Mesenchymal stem cell (in vitro differentiated cells and primary cell): ENCODE data around the gene PCYT1B.

Experiments used
- DNase-seq: peaks from one replicate; pipeline ENCODE4 v3.0.0-alpha.2; 2013
- H2AFZ ChIP-seq: one replicate; pipeline ENCODE4 v1.6.1; 2013; ENCODE audit warnings: low read depth, mild to moderate bottlenecking, control low read depth, inconsistent platforms, low read length, moderate library complexity
- H2AK5ac ChIP-seq: 2 replicates; pipeline ENCODE4 v1.6.1; 2013; ENCODE audit warnings: low read length, moderate library complexity, mild to moderate bottlenecking, inconsistent platforms; ENCODE audit not compliant: severe bottlenecking
- H2BK120ac ChIP-seq: one replicate; pipeline ENCODE4 v1.6.1; 2013; ENCODE audit warnings: low read depth, mild to moderate bottlenecking, inconsistent platforms, low read length, moderate library complexity
- H2BK12ac ChIP-seq, 2 experiments: one replicate each; pipeline ENCODE4 v1.6.1; 2013; ENCODE audit warnings: inconsistent platforms in 2 of 2, low read length in 2 of 2, mild to moderate bottlenecking in 2 of 2, moderate library complexity in 2 of 2, control low read depth in 1 of 2
- H2BK15ac ChIP-seq: one replicate; pipeline ENCODE4 v1.6.1; 2013; ENCODE audit warnings: mild to moderate bottlenecking, low read depth, inconsistent platforms; ENCODE audit not compliant: poor library complexity, severe bottlenecking
- H2BK5ac ChIP-seq: 2 replicates; pipeline ENCODE4 v1.6.1; 2013; ENCODE audit warnings: low read depth, mild to moderate bottlenecking, low read length, control low read depth, inconsistent platforms; ENCODE audit not compliant: poor library complexity, severe bottlenecking
- H3K14ac ChIP-seq, 2 experiments: one replicate each; pipeline ENCODE4 v1.6.1; 2013; ENCODE audit warnings: inconsistent platforms in 2 of 2, low read length in 2 of 2, control low read depth in 1 of 2, mild to moderate bottlenecking in 1 of 2, moderate library complexity in 1 of 2
- H3K18ac ChIP-seq, 2 experiments: one replicate each; pipeline ENCODE4 v1.6.1; 2013; ENCODE audit warnings: inconsistent platforms in 2 of 2, low read length in 2 of 2, control low read depth in 1 of 2, low read depth in 1 of 2, mild to moderate bottlenecking in 1 of 2
- H3K23ac ChIP-seq, 2 experiments: one replicate each; pipeline ENCODE4 v1.6.1; 2013; ENCODE audit warnings: inconsistent platforms in 2 of 2, low read length in 2 of 2, mild to moderate bottlenecking in 2 of 2, moderate library complexity in 2 of 2, control low read depth in 1 of 2
- H3K27ac ChIP-seq: 2 replicates; pipeline ENCODE4 v1.5.1; 2013; ENCODE audit warnings: mild to moderate bottlenecking, moderate library complexity, low read length, control low read depth, inconsistent platforms; ENCODE audit not compliant: poor library complexity, severe bottlenecking
- H3K27me3 ChIP-seq, 2 experiments: 2 replicates each; pipeline versions ENCODE4 v1.6.1 to v1.7.0; 2013; ENCODE audit warnings: low read length in 2 of 2, mild to moderate bottlenecking in 2 of 2, moderate library complexity in 2 of 2, control low read depth in 1 of 2, inconsistent platforms in 1 of 2; ENCODE audit not compliant: control insufficient read depth in 1 of 2, insufficient read depth in 1 of 2
- H3K36me3 ChIP-seq, 2 experiments: 2 replicates each; pipeline versions ENCODE4 v1.6.1 to v1.7.0; 2013; ENCODE audit warnings: low read length in 2 of 2, control low read depth in 1 of 2, inconsistent platforms in 1 of 2, low read depth in 1 of 2, mild to moderate bottlenecking in 1 of 2; ENCODE audit not compliant: insufficient read depth in 2 of 2, control insufficient read depth in 1 of 2
- H3K4ac ChIP-seq, 2 experiments: one replicate each; pipeline ENCODE4 v1.6.1; 2013; ENCODE audit warnings: inconsistent platforms in 2 of 2, low read length in 2 of 2, mild to moderate bottlenecking in 2 of 2, moderate library complexity in 2 of 2, control low read depth in 1 of 2, low read depth in 1 of 2
- H3K4me1 ChIP-seq: 2 replicates; pipeline ENCODE4 v1.6.1; 2013; ENCODE audit warnings: low read depth, low read length, control low read depth; ENCODE audit not compliant: control insufficient read depth, insufficient read depth
- H3K4me2 ChIP-seq: 2 replicates; pipeline ENCODE4 v1.6.1; 2013; ENCODE audit warnings: low read length, mild to moderate bottlenecking, inconsistent platforms; ENCODE audit not compliant: poor library complexity, severe bottlenecking
- H3K4me3 ChIP-seq, 2 experiments: 2 replicates each; pipeline versions ENCODE4 v1.5.1 to v1.7.0; 2013; ENCODE audit warnings: low read length in 2 of 2, mild to moderate bottlenecking in 2 of 2, control low read depth in 1 of 2, low read depth in 1 of 2; ENCODE audit not compliant: insufficient read depth in 1 of 2
- H3K79me1 ChIP-seq: replicated peaks from 2 replicates; pipeline ENCODE4 v1.6.1; 2013; ENCODE audit warnings: mild to moderate bottlenecking, control low read depth, low read length, inconsistent platforms; ENCODE audit not compliant: poor library complexity, severe bottlenecking
- H3K9ac ChIP-seq: 2 replicates; pipeline ENCODE4 v1.7.0; 2013; ENCODE audit warnings: mild to moderate bottlenecking, low read length, moderate library complexity
- H3K9me3 ChIP-seq: 2 replicates; pipeline ENCODE4 v1.7.0; 2013; ENCODE audit warnings: mild to moderate bottlenecking, low read length; ENCODE audit not compliant: control insufficient read depth
- H4K8ac ChIP-seq: one replicate; pipeline ENCODE4 v1.6.1; 2013; ENCODE audit warnings: inconsistent platforms, mild to moderate bottlenecking, low read length, moderate library complexity
- H4K91ac ChIP-seq: one replicate; pipeline ENCODE4 v1.6.1; 2013; ENCODE audit warnings: mild to moderate bottlenecking, low read length, inconsistent platforms
- WGBS: methylation state at CpG from one replicate; pipeline ENCODE4 v1.1.7; 2013; ENCODE audit warnings: mixed read lengths; 5-methylcytosine and 5-hydroxymethylcytosine counted together

PCYT1B gene

GRCh38 chrX:24661292-24661691 is 14.1 kb upstream of the PCYT1B start:
- no peak overlapping the region for H2BK5ac ChIP-seq

GRCh38 chrX:24659646-24660045 is 12.5 kb upstream of the PCYT1B start:
- Histone ChIP-seq H3K79me1 (no peaks in the 10 kb centered on the region), H2BK120ac (no peak overlapping the region), H3K36me3 (no peaks in the 10 kb centered on the region), H2AK5ac (no peak overlapping the region), H3K9me3 (no peaks in the 10 kb centered on the region), H2AFZ (no peak overlapping the region), H2BK12ac (no peak overlapping the region), H3K4me1 (no peaks in the 10 kb centered on the region), H3K4me3 (no peak overlapping the region), H3K23ac (no peak overlapping the region), H3K27ac (no peak overlapping the region), H2BK5ac (no peak overlapping the region), H3K27me3 (peaks cover 3 to 39% of the 10 kb centered on the region in 2 experiments), H2BK15ac (no peak overlapping the region), H3K14ac (no peak overlapping the region), H3K18ac (no peak overlapping the region), H3K9ac (no peak overlapping the region), H3K4me2 (no peak overlapping the region), H4K91ac (no peak overlapping the region), H4K8ac (no peak overlapping the region), H3K4ac (no peak overlapping the region)
- 100% methylated on average over 1 of the region's 3 CpGs for WGBS
- no peak for DNase-seq

More at GRCh38 chrX:24661292-24661691, 14.1 kb upstream of the PCYT1B start:
- Histone ChIP-seq H4K91ac (no peak overlapping the region), H3K14ac (no peak overlapping the region), H2BK12ac (no peak overlapping the region), H3K27me3 (peaks cover 3 to 33% of the 10 kb centered on the region in 2 experiments), H3K4ac (no peak overlapping the region), H2AK5ac (no peak overlapping the region), H3K23ac (no peak overlapping the region), H3K36me3 (no peaks in the 10 kb centered on the region), H3K79me1 (no peaks in the 10 kb centered on the region), H2AFZ (no peak overlapping the region), H2BK15ac (no peak overlapping the region), H3K9ac (no peak overlapping the region), H3K27ac (no peak overlapping the region), H4K8ac (no peak overlapping the region), H3K4me1 (no peaks in the 10 kb centered on the region), H3K9me3 (no peaks in the 10 kb centered on the region), H3K4me2 (no peak overlapping the region), H2BK120ac (no peak overlapping the region), H3K18ac (no peak overlapping the region), H3K4me3 (no peak overlapping the region)
- no peak for DNase-seq

DNA sequence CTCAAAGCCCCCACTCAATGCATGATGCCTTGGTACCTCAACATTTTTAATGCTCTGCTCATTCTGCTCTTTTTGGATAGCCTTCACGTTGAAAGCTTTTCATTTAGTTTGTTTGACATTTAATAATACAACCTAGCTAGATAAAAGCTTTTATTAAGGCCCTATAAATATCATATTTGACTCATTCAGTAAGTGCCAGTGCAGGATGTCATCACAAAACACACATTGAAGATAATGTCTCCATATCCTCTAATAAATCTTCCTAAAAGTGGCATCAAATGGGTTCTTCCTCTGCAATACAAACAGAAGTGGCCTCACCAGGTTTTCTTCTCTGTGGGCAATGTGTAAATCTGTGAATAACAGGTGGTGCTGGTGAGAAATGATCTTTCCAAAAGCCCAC is 12.0 kb upstream of the PCYT1B start:
- H3K9ac ChIP-seq = no peak overlapping the region
- H3K14ac ChIP-seq = no peak overlapping the region
- peaks cover 3 to 38% of the 10 kb centered on the region in 2 experiments for H3K27me3 ChIP-seq
- H3K23ac ChIP-seq = no peak overlapping the region
- H3K4ac ChIP-seq = no peak overlapping the region
- no peak overlapping the region for H2BK5ac ChIP-seq
- no CpG with 5 or more reads among the region's 1 CpG for WGBS
- no peak overlapping the region for H2AK5ac ChIP-seq
- DNase-seq = no peak
- no peaks in the 10 kb centered on the region for H3K79me1 ChIP-seq
- no peak overlapping the region for H4K91ac ChIP-seq
- no peak overlapping the region for H3K18ac ChIP-seq
- H3K4me3 ChIP-seq = no peak overlapping the region
- H3K4me1 ChIP-seq = no peaks in the 10 kb centered on the region
- H2BK120ac ChIP-seq = no peak overlapping the region
- no peak overlapping the region for H2AFZ ChIP-seq
- H3K9me3 ChIP-seq = no peaks in the 10 kb centered on the region
- H3K4me2 ChIP-seq = no peak overlapping the region
- H2BK12ac ChIP-seq = no peak overlapping the region
- no peaks in the 10 kb centered on the region for H3K36me3 ChIP-seq
- H2BK15ac ChIP-seq = no peak overlapping the region
- no peak overlapping the region for H4K8ac ChIP-seq
- H3K27ac ChIP-seq = no peak overlapping the region

DNA sequence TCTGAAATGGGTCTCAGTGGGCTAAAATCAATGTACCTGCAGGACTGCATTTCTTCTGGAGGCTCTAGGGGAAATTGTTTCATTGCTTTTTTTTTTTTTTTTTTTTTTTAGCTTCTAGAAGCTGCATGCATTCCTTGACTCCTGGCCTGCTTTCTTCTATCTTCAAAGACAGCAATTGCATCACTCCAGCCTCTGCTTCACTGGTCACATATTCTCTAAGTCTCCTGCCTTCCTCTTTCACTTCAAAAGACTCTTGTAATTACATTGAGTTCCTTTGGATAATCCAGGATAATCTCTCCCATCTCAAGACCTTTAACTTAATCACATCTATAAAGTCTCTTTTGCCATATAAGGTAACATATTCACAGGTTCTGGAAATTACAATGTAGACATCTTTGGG is 11.3 kb upstream of the PCYT1B start:
- Histone ChIP-seq H3K27me3 (peaks cover 3 to 33% of the 10 kb centered on the region in 2 experiments), H3K23ac (no peak overlapping the region), H3K27ac (no peak overlapping the region), H3K9ac (no peak overlapping the region), H3K9me3 (no peaks in the 10 kb centered on the region), H2BK12ac (no peak overlapping the region), H2BK5ac (no peak overlapping the region), H3K14ac (no peak overlapping the region), H3K4me2 (no peak overlapping the region), H3K79me1 (no peaks in the 10 kb centered on the region), H3K18ac (no peak overlapping the region), H3K36me3 (no peaks in the 10 kb centered on the region), H4K8ac (no peak overlapping the region), H3K4me3 (no peak overlapping the region), H4K91ac (no peak overlapping the region), H2AK5ac (no peak overlapping the region), H3K4me1 (no peaks in the 10 kb centered on the region), H2BK15ac (no peak overlapping the region), H2BK120ac (no peak overlapping the region), H3K4ac (no peak overlapping the region), H2AFZ (no peak overlapping the region)
- no peak for DNase-seq
